ENCODE results near the gene FREM2.

FREM2 gene

DNA sequence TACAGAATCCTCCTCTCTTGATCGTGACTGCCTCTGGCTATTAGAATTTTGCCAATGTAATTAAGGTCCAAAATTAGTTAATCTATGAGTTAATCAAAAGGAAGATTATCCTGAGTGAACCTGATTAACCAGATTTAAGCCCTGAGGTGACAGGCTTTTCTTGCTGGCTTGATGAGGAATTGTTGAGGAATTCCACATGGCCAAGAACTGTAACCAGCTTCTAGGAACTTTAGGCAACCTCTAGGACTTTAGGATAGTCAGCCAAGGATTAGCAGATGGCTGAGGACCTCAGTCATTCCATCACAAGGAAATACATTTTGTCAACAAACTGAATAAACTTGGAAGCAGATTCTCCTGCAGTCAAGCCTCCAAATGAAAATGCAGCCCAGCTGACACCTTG, 219.0 kb downstream of the FREM2 start:
- no peak overlapping the region for H3K4me3 ChIP-seq (replicated peaks; ENCODE audit: low read depth, low read length)
- no peak for TF ChIP-seq CTCF (IDR thresholded peaks at IDR 0.05; ENCODE audit: low read length, missing control alignments)
- no peak for DNase-seq (ENCODE audit: low read depth)

GRCh38 chr13:38908574-38908973, 221.7 kb downstream of the FREM2 start:
- no peak overlapping the region for H3K4me3 ChIP-seq (replicated peaks; ENCODE audit: low read depth, low read length)
- no peak for DNase-seq (ENCODE audit: low read depth)
- TF ChIP-seq CTCF (IDR thresholded peaks at IDR 0.05; ENCODE audit: low read length, missing control alignments) = no peak

DNA sequence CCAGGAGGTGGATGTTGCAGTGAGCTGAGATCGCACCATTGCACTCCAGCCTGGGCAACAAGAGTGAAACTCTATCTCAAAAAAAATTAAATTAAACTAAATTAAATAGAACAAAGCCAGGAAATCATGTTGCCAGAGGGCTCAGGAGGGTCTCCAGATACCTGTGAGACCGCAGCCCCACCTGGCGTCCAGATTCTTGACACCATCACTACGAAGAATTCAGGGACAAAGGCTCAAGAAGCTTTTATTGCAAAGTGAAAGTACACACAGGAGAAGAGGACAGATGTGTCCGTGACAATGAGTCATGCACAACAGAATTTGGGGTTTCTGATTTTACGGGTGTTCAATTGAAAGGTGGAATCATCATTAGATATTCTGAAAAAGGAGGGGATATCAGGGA, 227.2 kb downstream of the FREM2 start:
- H3K4me3 ChIP-seq (replicated peaks; ENCODE audit: low read depth, low read length) = no peak overlapping the region
- TF ChIP-seq CTCF (IDR thresholded peaks at IDR 0.05; ENCODE audit: low read length, missing control alignments) = no peak
- DNase-seq (ENCODE audit: low read depth) = no peak

- no peak overlapping the region for H3K4me3 ChIP-seq (replicated peaks; ENCODE audit: low read depth, low read length)
- no peak for DNase-seq (ENCODE audit: low read depth)
- TF ChIP-seq CTCF (IDR thresholded peaks at IDR 0.05; ENCODE audit: low read length, missing control alignments) = no peak
Measured at GRCh38 chr13:38921081-38921480, 234.2 kb downstream of the FREM2 start.

- DNase-seq (ENCODE audit: low read depth) = no peak
- H3K4me3 ChIP-seq (replicated peaks; ENCODE audit: low read depth, low read length) = no peak overlapping the region
- no peak for TF ChIP-seq CTCF (IDR thresholded peaks at IDR 0.05; ENCODE audit: low read length, missing control alignments)
Measured at GRCh38 chr13:38922170-38922569, 235.3 kb downstream of the FREM2 start.

- TF ChIP-seq CTCF (IDR thresholded peaks at IDR 0.05; ENCODE audit: low read length, missing control alignments) = no peak
- no peak overlapping the region for H3K4me3 ChIP-seq (replicated peaks; ENCODE audit: low read depth, low read length)
- no peak for DNase-seq (ENCODE audit: low read depth)
Measured at GRCh38 chr13:38933786-38934185, 246.9 kb downstream of the FREM2 start.

All from fibroblast of pulmonary artery (primary cell).